ENCODE measurements around the gene IFT52. TPM values are rescaled to one million over a fixed set of nuclear protein-coding genes. Genes with fewer than 3 reads are reported as not detected.

IFT52 gene
- total RNA-seq, 4 donors from 2014 or later = 1.4 to 83.4 (median 19.9) TPM

GRCh38 chr20:43681991-43682410, 91.3 kb downstream of the IFT52 start:
- H3K27ac ChIP-seq = peak overlapping the region in 3 of 4 donors; percentile 29 to 76 (median 42)
- H3K4me3 ChIP-seq = no peak overlapping the region
- intact Hi-C loops (cut with DNase I; ENCODE audit: low total_unique reads) = no loop called here
- no peaks in the 10 kb centered on the region for H3K27me3 ChIP-seq
- peak; percentile 74 for DNase-seq
- no peaks in the 10 kb centered on the region for H3K36me3 ChIP-seq
- 66% methylated on average over 2 of the region's 2 CpGs; no CpG with 5 or more reads in 1 of the 2 donors for WGBS, 2 donors (ENCODE audit: low coverage in 1 of 2)
- in situ Hi-C loops (cut with MboI; ENCODE audit: low pct_ligation_motif_present in 1 of 4, low pct_unique_long_range_greater_than_20kb in 1 of 4, low sequenced_read_pairs in 3 of 4) = loop anchor here in 1 of 4 donors (10.0 to 25.0 kb wide), 2 partner anchors 147 to 245 kb away; no protein-coding TSS in a partner anchor
- no peaks in the 10 kb centered on the region for H3K9me3 ChIP-seq
- H3K4me1 ChIP-seq = no peaks in the 10 kb centered on the region
- peak in 1 of 3 donors; percentile 34 for TF ChIP-seq POLR2AphosphoS5 (IDR thresholded peaks at IDR 0.05)
- no peak for TF ChIP-seq POLR2A (IDR thresholded peaks at IDR 0.05)

GRCh38 chr20:43682446-43682845, 91.7 kb downstream of the IFT52 start:
- WGBS, 2 donors (ENCODE audit: low coverage in 1 of 2) = 79 to 83% methylated on average over 5 to 9 of the region's 9 CpGs
- H3K9me3 ChIP-seq = no peaks in the 10 kb centered on the region
- no peaks in the 10 kb centered on the region for H3K36me3 ChIP-seq
- H3K27ac ChIP-seq = peak overlapping the region in 2 of 4 donors; percentile 20 to 61
- no peaks in the 10 kb centered on the region for H3K27me3 ChIP-seq
- peak; percentile 38 for DNase-seq
- no peak overlapping the region for H3K4me3 ChIP-seq
- TF ChIP-seq CTCF (IDR thresholded peaks at IDR 0.05) = no peak
- TF ChIP-seq POLR2AphosphoS5 (IDR thresholded peaks at IDR 0.05) = no peak
- no peak for TF ChIP-seq EP300 (IDR thresholded peaks at IDR 0.05; ENCODE audit: low read depth)
- TF ChIP-seq POLR2A (IDR thresholded peaks at IDR 0.05) = no peak
- in situ Hi-C loops (cut with MboI; ENCODE audit: low pct_ligation_motif_present in 1 of 4, low pct_unique_long_range_greater_than_20kb in 1 of 4, low sequenced_read_pairs in 3 of 4) = loop anchor here in 1 of 4 donors (10.0 to 25.0 kb wide), 2 partner anchors 148 to 245 kb away; no protein-coding TSS in a partner anchor
- intact Hi-C loops (cut with DNase I; ENCODE audit: low total_unique reads) = no loop called here
- no peaks in the 10 kb centered on the region for H3K4me1 ChIP-seq

GRCh38 chr20:43686820-43687219, 96.1 kb downstream of the IFT52 start:
- H3K9me3 ChIP-seq = no peaks in the 10 kb centered on the region
- WGBS, 2 donors (ENCODE audit: low coverage in 1 of 2) = 96% methylated on average over 13 of the region's 13 CpGs; no CpG with 5 or more reads in 1 of the 2 donors
- H3K27ac ChIP-seq = no peak overlapping the region
- no peaks in the 10 kb centered on the region for H3K27me3 ChIP-seq
- TF ChIP-seq EP300 (IDR thresholded peaks at IDR 0.05; ENCODE audit: low read depth) (no peak), CTCF (IDR thresholded peaks at IDR 0.05) (no peak), POLR2A (IDR thresholded peaks at IDR 0.05) (no peak), POLR2AphosphoS5 (IDR thresholded peaks at IDR 0.05) (no peak)
- intact Hi-C loops (cut with DNase I; ENCODE audit: low total_unique reads) = no loop called here
- no peak for DNase-seq
- no peaks in the 10 kb centered on the region for H3K4me1 ChIP-seq
- in situ Hi-C loops (cut with MboI; ENCODE audit: low pct_ligation_motif_present in 1 of 4, low pct_unique_long_range_greater_than_20kb in 1 of 4, low sequenced_read_pairs in 3 of 4) = loop anchor here in 1 of 4 donors (10.0 to 25.0 kb wide), 2 partner anchors 152 to 250 kb away; no protein-coding TSS in a partner anchor
- no peaks in the 10 kb centered on the region for H3K36me3 ChIP-seq
- no peak overlapping the region for H3K4me3 ChIP-seq

- 89 to 95% methylated on average over 4 of the region's 4 CpGs for WGBS, 2 donors (ENCODE audit: low coverage in 1 of 2)
- Histone ChIP-seq H3K9me3 (no peaks in the 10 kb centered on the region), H3K36me3 (no peaks in the 10 kb centered on the region), H3K4me3 (no peak overlapping the region), H3K27me3 (no peaks in the 10 kb centered on the region), H3K4me1 (no peaks in the 10 kb centered on the region), H3K27ac (no peak overlapping the region)
- intact Hi-C loops (cut with DNase I; ENCODE audit: low total_unique reads) (no loop called here), in situ Hi-C loops (cut with MboI; ENCODE audit: low pct_ligation_motif_present in 1 of 4, low pct_unique_long_range_greater_than_20kb in 1 of 4, low sequenced_read_pairs in 3 of 4) (loop anchor here in 1 of 4 donors (10.0 to 25.0 kb wide), 2 partner anchors 154 to 252 kb away; no protein-coding TSS in a partner anchor)
- no peak for TF ChIP-seq EP300 (IDR thresholded peaks at IDR 0.05; ENCODE audit: low read depth)
- TF ChIP-seq POLR2AphosphoS5 (IDR thresholded peaks at IDR 0.05) = no peak
- TF ChIP-seq CTCF (IDR thresholded peaks at IDR 0.05) = no peak
- TF ChIP-seq POLR2A (IDR thresholded peaks at IDR 0.05) = no peak
- DNase-seq = no peak
Observed at GRCh38 chr20:43689165-43689564, 98.4 kb downstream of the IFT52 start.
